WI38 (cell line): Measurements from ENCODE around the gene CTSL.

Experiments
- H3K4me3 ChIP-seq: 2 replicates; pipeline ENCODE4 v1.5.1; 2011; ENCODE audit warnings: low read depth, mild to moderate bottlenecking, control low read depth, low read length
- CTCF ChIP-seq: IDR thresholded peaks from 2 replicates; pipeline ENCODE4 v1.5.1; 2012; ENCODE audit warnings: low read depth, mild to moderate bottlenecking, control low read depth, low read length

CTSL gene

GRCh38 chr9:87694236-87694755, 31.6 kb upstream of the CTSL start:
- TF ChIP-seq CTCF: no peak
- no peak overlapping the region for H3K4me3 ChIP-seq

DNA sequence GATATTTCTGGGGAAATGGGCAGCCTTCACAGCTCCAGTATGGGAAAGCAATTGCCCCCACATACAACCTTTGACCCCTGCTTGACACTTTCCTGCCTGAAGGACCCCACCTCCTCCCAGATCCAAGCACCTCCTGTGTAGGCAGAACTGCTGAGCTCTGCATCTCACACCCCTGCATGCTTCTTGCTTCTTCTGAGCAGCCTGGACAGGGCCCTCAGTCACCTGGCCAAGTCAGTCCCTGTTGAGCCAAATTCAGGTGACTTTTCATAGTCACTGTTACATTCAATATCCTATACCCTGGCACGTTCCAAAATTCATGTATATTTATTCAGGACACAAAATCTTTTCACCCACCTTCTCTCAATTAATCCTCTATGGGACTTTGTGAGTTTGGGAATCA, 30.4 kb upstream of the CTSL start:
- no peak for TF ChIP-seq CTCF
- H3K4me3 ChIP-seq: no peak overlapping the region

DNA sequence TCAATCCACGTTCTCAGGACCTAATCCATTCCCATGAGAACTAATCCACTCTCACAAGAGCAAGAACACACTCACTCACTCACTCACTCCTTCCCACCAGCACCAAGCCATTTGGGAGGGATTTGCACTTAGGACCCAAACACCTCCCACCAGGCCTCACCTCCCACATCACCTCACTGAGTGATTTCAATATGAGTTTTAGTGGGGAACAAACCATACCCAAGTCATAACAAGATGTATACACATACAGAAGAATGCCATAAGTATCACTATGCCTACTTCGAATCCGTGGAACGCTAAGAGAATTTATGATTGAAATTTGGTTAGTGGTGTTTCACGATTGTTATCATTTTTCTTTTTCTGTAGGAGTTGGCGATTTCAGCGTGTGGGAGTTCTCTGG, 29.3 kb upstream of the CTSL start:
- no peak overlapping the region for H3K4me3 ChIP-seq
- no peak for TF ChIP-seq CTCF

DNA sequence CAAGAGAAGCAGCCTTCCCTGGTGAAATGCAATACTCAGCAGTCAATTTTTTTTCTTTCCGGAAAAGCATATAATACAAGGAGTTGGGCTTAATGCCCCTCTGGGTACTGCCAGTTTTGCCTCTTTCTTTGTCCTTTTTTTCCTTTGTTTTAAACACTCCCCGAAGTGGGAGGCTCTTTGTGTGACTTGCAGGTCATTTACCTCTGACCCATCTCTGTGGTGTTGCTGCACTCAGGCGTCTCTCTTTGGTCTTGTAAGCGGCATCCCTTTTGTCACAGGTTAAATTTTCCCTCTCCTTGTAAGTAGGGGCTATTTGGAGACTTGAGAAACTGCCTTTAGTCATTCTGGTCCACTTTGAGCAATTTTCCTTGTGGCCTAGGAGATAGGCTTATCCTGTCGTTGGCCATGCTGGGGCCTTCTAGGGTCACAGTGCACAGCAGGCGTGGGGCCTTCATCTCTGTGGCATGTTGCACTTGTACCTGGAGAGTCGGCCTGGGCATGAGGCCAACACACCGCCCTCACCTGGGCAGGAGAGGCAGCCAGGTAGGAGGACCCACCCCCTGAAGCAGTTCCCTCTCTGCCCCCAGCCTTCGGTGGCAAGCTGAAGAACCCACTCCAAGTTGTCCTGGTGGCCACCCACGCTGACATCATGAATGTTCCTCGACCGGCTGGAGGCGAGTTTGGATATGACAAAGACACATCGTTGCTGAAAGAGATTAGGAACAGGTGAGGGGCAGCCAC, 27.7 kb upstream of the CTSL start:
- no peak overlapping the region for H3K4me3 ChIP-seq
- no peak for TF ChIP-seq CTCF

- TF ChIP-seq CTCF: no peak
- H3K4me3 ChIP-seq: no peak overlapping the region
Measured at GRCh38 chr9:87699835-87700234, 26.1 kb upstream of the CTSL start.

- H3K4me3 ChIP-seq: no peak overlapping the region
- TF ChIP-seq CTCF: no peak
Measured at GRCh38 chr9:87701491-87701890, 24.4 kb upstream of the CTSL start.

GRCh38 chr9:87701931-87702421, 23.9 kb upstream of the CTSL start:
- no peak for TF ChIP-seq CTCF
- no peak overlapping the region for H3K4me3 ChIP-seq
